Hematopoietic multipotent progenitor cell treated with erythropoietin and hydrocortisone succinate and interleukin-3 and kit ligand, for 8 days (in vitro differentiated cells): Measurements from ENCODE around the gene FAM186B.
"Not testable (repeated sequence)": the region's sequence is repeated elsewhere in the genome, so short reads cannot be mapped to it uniquely, and the experiment has no call there.

Experiments
- DNase-seq: peaks from one replicate; pipeline ENCODE4 v3.0.0-alpha.2; 2015

The FAM186B gene

DNA sequence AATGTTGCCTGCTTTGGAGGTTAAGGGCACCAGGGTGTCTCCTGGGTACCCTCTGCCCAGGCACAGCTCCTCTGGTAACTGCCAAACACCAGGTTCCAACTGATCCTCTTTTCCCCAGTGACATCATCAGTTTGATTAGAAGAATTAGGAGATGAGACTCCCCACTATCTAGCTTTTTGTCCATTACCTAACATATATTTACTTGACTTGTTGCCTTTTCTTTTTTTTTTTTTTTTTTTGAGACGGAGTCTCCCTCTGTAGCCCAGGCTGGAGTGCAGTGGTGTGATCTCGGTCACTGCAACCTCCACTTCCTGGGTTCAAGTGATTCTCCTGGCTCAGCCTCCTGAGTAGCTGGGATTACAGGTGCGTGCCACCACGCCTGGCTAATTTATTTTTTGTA lies at the start of gene FAM186B:
Gene FAM186B (minus strand): TSS at position 101 of the 400 bp plus-strand sequence. CDS start 162 bp downstream, outside the sequence.
- DNase-seq = not testable (repeated sequence)

- DNase-seq = no peak
These were observed 49.3 kb upstream of the FAM186B start for GRCh38 chr12:49654715-49655114.

DNA sequence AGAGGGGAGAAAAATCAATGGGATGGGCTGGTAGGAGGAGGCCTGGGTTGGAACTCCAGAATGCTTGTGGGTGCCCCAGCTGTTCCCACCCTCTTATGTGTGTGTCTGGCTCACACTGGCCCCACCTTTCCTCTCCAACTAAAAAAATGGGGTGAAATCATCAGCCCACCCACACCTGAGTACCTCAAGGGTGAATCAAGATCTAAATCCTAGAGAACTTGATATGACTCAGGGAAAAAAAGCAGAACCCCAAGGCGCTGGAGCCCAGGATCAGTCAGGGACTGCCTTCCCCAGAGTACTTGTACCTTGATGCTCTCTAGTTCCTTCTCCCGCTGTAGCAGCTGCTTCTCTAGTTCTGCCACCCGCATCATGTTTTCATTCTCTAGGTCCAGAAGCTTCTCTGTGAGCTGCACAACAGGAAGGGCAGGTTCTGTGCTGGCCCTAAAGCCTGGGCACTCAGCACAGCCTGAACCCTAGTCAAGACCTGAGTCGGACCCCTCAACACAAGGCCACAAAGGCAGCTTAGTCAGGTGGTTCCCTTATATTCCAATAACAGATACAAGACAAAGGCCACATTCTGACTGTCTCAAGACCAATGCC lies 47.6 kb upstream of the FAM186B start:
- DNase-seq = no peak

- DNase-seq = no peak
These were observed 46.4 kb upstream of the FAM186B start for GRCh38 chr12:49651855-49652254.

GRCh38 chr12:49649892-49650291 lies 44.5 kb upstream of the FAM186B start:
- DNase-seq = no peak

- DNase-seq = no peak
These were observed 44.0 kb upstream of the FAM186B start for GRCh38 chr12:49649445-49649844.

- DNase-seq = no peak
These were observed 43.2 kb upstream of the FAM186B start for GRCh38 chr12:49648712-49649003.

DNA sequence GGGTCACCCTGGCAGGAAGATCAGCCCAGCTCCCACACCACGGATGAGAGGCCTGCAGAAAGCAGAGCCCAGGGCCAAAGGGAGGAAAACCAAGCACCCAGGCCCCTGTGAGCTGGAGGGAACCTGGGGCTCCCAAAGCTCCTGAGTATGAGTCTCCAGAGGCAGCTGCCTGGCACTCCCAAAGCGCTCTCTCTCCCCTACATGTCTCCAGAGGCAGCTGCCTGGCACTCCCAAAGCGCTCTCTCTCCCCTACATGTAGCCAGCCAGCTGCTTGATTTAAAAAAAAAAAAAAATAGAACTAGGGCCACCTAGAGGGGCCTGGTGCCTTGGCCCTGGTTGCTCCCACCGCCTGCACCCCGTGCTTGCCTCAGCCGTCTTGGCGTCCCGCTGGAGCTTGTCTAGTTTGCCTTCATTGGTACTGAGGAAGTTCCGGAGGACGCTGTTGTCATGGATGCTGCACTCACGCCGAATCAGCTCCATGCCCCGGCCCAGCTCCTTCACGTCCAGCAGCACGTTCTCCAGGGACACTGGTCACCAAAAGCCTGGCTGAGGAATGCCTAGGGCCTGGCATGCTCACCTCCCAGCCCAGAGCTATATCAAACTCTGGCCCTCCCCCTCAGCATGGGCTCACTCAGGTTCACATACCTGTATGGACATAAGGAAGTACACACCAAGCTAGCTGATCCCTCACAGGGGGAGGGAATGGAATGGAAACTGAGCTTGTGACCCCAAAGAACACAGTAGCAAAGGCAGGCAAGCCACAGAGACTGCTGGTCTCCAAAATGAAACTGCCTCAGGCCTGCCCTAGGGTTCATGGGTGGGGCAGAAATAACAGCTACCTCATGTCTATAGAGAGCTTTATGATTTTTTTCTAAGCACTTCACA lies 42.6 kb upstream of the FAM186B start:
- no peak for DNase-seq

GRCh38 chr12:49646871-49647654 lies 41.6 kb upstream of the FAM186B start:
- no peak for DNase-seq

GRCh38 chr12:49646331-49646830 lies 40.9 kb upstream of the FAM186B start:
- no peak for DNase-seq

GRCh38 chr12:49645146-49646039 lies 40.0 kb upstream of the FAM186B start:
- DNase-seq = peak; percentile 94

DNA sequence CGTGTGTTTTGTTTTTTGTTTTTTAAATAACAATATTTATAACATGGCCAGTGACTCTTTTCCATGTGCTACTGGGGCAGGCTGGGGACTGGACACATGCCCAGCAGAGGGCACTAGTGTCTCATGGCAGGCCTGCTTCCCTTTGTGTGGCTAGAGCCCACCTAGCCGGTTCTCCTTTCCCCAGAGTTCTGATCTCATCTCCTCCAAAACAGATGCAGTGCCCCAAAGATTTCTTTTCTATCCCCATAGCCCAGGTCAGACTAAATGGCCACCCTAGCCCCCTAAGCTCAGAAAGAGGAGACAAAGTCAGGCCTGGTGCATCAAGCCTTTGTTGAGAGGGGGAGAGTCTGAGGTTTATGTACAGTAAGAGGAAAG lies 39.2 kb upstream of the FAM186B start:
- peak; percentile 88 for DNase-seq

- DNase-seq = no peak
These were observed 38.7 kb upstream of the FAM186B start for GRCh38 chr12:49643961-49644619.

GRCh38 chr12:49643135-49643534 lies 37.7 kb upstream of the FAM186B start:
- no peak for DNase-seq

GRCh38 chr12:49642370-49642802 lies 36.9 kb upstream of the FAM186B start:
- DNase-seq = no peak

GRCh38 chr12:49641748-49642369 lies 36.4 kb upstream of the FAM186B start:
- DNase-seq = no peak

GRCh38 chr12:49636979-49637755 lies 31.7 kb upstream of the FAM186B start:
- peak; percentile 77 for DNase-seq

DNA sequence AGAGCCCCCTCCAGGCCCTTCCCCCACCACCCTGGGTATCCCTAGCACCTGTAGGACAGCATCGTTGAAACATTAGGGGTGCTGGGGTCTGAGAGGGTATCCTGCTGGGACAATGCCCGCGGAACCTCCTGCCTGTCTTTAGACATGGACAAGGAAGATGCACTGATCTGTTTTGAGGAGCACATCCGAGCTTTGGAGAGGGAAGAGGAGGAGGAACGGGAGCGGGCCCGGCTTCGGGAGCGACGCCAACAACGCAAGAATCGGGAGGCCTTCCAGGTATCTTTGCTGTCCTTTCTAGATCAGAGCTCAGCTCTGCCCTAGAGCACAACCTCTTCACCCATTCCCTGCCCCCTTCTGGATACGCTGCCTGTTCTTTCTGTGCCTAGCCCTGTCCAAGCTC lies 31.1 kb upstream of the FAM186B start:
- no peak for DNase-seq

DNA sequence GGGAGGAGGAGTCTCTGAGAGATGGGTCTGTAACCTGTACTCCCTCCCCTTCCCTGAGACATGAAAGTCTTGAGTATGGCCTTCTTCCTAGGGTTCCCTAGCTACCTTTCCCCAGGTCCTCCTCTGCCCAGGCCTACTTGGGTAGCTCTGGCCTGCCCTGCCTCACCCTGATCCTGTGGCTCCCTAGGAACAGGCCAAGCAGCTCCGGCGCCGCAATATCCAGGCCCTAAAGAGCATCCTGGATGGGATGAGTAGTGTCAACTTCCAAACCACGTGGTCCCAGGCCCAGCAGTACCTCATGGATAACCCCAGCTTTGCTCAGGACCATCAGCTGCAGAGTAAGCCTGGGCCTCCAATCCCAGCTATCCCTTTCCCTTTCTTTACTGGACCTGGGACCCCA lies 30.2 kb upstream of the FAM186B start:
- no peak for DNase-seq

- no peak for DNase-seq
These were observed 29.6 kb upstream of the FAM186B start for GRCh38 chr12:49635036-49635435.
